H1 (cell line): ENCODE data around the gene GABRR3. TPM values are rescaled to one million over a fixed set of nuclear protein-coding genes. Genes with fewer than 3 reads are reported as not detected.

ENCODE experiments used
- EZH2 ChIP-seq: fragments of 200-600 bp; sonication (generic); IDR thresholded peaks from 2 replicates; pipeline ENCODE4 v1.7.1; 2012; ENCODE audit warnings: low read depth, mild to moderate bottlenecking, moderate library complexity, low read length, inconsistent platforms; ENCODE audit not compliant: severe bottlenecking
- polyA plus RNA-seq, 7 experiments: library from polyadenylated mRNA; depleted of rRNA in 3 of 7; stranded (reverse) in 5 of 7; unstranded in 2 of 7; fragments of >200 nt in 5 of 7; fragments of 200-250 nt in 2 of 7; gene quantifications; 1 replicate in 5 of 7; 2 replicates in 1 of 7; 4 replicates in 1 of 7; pipeline versions ENCODE4 v1.2.1 to v1.2.3, GENCODE V29; 2011 to 2013; ENCODE audit warnings: missing spikeins in 2 of 7, mixed read lengths in 2 of 7
- total RNA-seq: library from RNA; stranded (reverse); fragmentation: NEBNext Ultra II Directional; extraction: Animal tissue kit (Norgen Biotek cat#: 25700); gene quantifications from 2 replicates; pipeline ENCODE4 v1.2.1, GENCODE V29; 2021

The GABRR3 gene
- total and polyA plus RNA-seq, 2 of the 8 experiments (the other 6 are each of a cell fraction or from before 2014, with no cell fraction given): not detected

DNA sequence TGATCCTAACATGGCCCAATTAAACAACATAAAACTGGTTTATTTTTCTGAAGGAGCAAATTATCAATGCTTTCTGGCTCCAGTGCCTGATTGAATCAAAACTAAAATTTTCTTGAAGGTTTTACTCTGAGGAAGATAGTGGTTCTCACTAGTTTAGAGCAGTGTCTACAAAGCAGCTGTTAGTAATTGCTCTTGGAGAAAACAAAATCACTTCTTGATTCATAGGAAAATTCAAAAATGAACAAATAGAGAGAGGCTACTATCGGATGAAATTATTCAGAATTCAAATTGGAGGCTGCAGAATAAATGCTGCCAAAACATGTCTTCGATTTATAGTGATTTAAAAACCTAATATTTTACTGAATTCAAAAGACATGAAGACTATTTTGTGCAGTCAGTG lies 47.8 kb downstream of the GABRR3 start (continued):
- TF ChIP-seq EZH2: no peak
- TF ChIP-seq, all 59 proteins: peak for 0
